ENCODE measurements around the gene NKD2.

Gene NKD2

GRCh38 chr5:1048861-1049838 lies 40.5 kb downstream of the NKD2 start:
- DNase-seq = no peak
- in situ Hi-C loops (cut with HindIII; ENCODE audit: low pct_ligation_motif_present, low pct_unique_long_range_greater_than_20kb, low sequenced_read_pairs) = no loop called here

- no peak for DNase-seq
- in situ Hi-C loops (cut with HindIII; ENCODE audit: low pct_ligation_motif_present, low pct_unique_long_range_greater_than_20kb, low sequenced_read_pairs) = no loop called here
These were observed 42.1 kb downstream of the NKD2 start for GRCh38 chr5:1050423-1051365.

- DNase-seq = no peak
- in situ Hi-C loops (cut with HindIII; ENCODE audit: low pct_ligation_motif_present, low pct_unique_long_range_greater_than_20kb, low sequenced_read_pairs) = no loop called here
These were observed 42.7 kb downstream of the NKD2 start for GRCh38 chr5:1051366-1051720.

GRCh38 chr5:1052076-1052475 lies 43.5 kb downstream of the NKD2 start:
- in situ Hi-C loops (cut with HindIII; ENCODE audit: low pct_ligation_motif_present, low pct_unique_long_range_greater_than_20kb, low sequenced_read_pairs) = no loop called here

GRCh38 chr5:1052641-1053390 lies 44.2 kb downstream of the NKD2 start:
- in situ Hi-C loops (cut with HindIII; ENCODE audit: low pct_ligation_motif_present, low pct_unique_long_range_greater_than_20kb, low sequenced_read_pairs) = no loop called here
- no peak for DNase-seq

More at GRCh38 chr5:1052076-1052475, 43.5 kb downstream of the NKD2 start:
- no peak for DNase-seq

GRCh38 chr5:1053391-1054017 lies 44.9 kb downstream of the NKD2 start:
- in situ Hi-C loops (cut with HindIII; ENCODE audit: low pct_ligation_motif_present, low pct_unique_long_range_greater_than_20kb, low sequenced_read_pairs) = no loop called here
- DNase-seq = no peak

- DNase-seq = no peak
- in situ Hi-C loops (cut with HindIII; ENCODE audit: low pct_ligation_motif_present, low pct_unique_long_range_greater_than_20kb, low sequenced_read_pairs) = no loop called here
These were observed 45.6 kb downstream of the NKD2 start for GRCh38 chr5:1054018-1054798.

GRCh38 chr5:1054799-1055775 lies 46.5 kb downstream of the NKD2 start:
- DNase-seq = no peak
- in situ Hi-C loops (cut with HindIII; ENCODE audit: low pct_ligation_motif_present, low pct_unique_long_range_greater_than_20kb, low sequenced_read_pairs) = no loop called here

GRCh38 chr5:1055896-1056610 lies 47.5 kb downstream of the NKD2 start:
- no peak for DNase-seq
- in situ Hi-C loops (cut with HindIII; ENCODE audit: low pct_ligation_motif_present, low pct_unique_long_range_greater_than_20kb, low sequenced_read_pairs) = no loop called here

- in situ Hi-C loops (cut with HindIII; ENCODE audit: low pct_ligation_motif_present, low pct_unique_long_range_greater_than_20kb, low sequenced_read_pairs) = no loop called here
- no peak for DNase-seq
These were observed 48.2 kb downstream of the NKD2 start for GRCh38 chr5:1056611-1057484.

- in situ Hi-C loops (cut with HindIII; ENCODE audit: low pct_ligation_motif_present, low pct_unique_long_range_greater_than_20kb, low sequenced_read_pairs) = no loop called here
- no peak for DNase-seq
These were observed 49.0 kb downstream of the NKD2 start for GRCh38 chr5:1057485-1058082.

- no peak for DNase-seq
- in situ Hi-C loops (cut with HindIII; ENCODE audit: low pct_ligation_motif_present, low pct_unique_long_range_greater_than_20kb, low sequenced_read_pairs) = no loop called here
These were observed 49.7 kb downstream of the NKD2 start for GRCh38 chr5:1058083-1058945.

- in situ Hi-C loops (cut with HindIII; ENCODE audit: low pct_ligation_motif_present, low pct_unique_long_range_greater_than_20kb, low sequenced_read_pairs) = no loop called here
- no peak for DNase-seq
These were observed 50.6 kb downstream of the NKD2 start for GRCh38 chr5:1058988-1059883.
